GM18498 (cell line): ENCODE data around the gene ARL14EP.

Source experiments
- ATAC-seq: cut with Tn5 transposase; IDR thresholded peaks from one replicate; pipeline ENCODE4 v1.9.1; 2021; ENCODE audit warnings: mild to moderate bottlenecking, moderate library complexity; ENCODE audit not compliant: unreplicated experiment

ARL14EP gene

DNA sequence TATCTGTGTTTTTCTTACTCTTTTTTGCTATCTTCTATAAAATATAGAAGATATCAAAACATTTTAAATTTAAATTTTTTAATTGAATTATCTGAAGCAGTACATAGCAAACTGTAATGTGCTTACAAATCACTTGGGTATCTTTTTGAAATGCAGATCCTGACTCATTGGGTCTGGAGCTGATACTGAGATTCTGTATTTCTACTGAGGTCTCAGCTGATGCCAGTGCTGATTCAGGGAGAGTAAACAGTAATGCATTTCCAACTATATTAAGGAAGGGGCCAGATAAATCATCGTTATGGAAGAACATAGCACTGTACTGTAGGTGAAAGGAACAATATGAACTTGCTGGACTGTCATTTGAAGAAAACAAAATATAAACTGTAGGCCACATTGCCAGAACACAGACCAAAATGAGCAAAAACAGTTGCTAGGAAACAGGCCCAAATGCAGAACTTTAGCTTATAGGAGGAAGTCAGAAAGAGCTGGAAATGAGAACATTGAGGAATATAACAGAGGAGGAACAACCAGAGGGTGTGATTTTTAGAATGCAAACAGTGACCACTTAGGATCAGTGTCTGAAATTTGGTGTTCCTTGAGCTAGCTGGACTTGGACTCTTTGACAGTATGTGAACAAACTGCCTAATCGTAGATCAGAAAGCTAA, 3.3 kb downstream of the ARL14EP start:
- no peak for ATAC-seq

DNA sequence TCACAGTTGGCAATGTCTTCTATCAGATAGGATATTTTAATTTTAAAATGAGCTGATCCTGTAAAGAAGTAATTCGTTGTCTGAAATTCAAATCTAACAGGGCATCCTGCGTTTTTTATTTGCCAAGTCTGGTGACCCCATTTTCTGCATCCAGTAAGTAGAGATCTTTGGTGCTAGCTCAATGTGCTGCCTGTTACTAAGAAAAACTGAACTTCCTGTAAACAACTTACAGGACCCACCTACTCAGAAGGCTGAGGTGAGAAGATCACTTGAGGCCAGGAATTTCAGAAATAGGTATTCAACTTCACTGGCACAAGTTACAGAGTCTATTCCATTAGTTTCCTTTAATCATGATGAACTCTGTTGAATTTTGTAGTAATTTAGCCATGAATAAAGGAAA, 4.0 kb downstream of the ARL14EP start:
- ATAC-seq: no peak

DNA sequence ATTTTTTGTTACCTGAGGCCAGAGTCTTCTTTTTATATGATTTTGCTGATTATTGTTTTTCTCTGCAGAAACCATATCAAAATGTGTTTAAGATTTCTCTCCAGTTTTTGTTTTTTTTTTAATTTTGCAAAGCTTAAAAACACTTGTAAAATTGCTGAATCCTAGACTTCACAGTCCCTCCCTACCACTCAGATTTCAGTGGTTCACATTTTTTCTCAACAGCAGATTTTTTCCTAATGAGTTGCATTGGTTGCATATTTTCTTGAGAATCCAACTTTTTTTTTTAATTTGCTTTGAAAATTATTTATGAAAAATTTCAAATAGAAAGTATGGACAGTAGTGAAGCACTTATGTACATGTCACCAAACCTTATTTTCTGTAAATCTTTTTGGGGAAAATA, 5.8 kb downstream of the ARL14EP start:
- no peak for ATAC-seq

DNA sequence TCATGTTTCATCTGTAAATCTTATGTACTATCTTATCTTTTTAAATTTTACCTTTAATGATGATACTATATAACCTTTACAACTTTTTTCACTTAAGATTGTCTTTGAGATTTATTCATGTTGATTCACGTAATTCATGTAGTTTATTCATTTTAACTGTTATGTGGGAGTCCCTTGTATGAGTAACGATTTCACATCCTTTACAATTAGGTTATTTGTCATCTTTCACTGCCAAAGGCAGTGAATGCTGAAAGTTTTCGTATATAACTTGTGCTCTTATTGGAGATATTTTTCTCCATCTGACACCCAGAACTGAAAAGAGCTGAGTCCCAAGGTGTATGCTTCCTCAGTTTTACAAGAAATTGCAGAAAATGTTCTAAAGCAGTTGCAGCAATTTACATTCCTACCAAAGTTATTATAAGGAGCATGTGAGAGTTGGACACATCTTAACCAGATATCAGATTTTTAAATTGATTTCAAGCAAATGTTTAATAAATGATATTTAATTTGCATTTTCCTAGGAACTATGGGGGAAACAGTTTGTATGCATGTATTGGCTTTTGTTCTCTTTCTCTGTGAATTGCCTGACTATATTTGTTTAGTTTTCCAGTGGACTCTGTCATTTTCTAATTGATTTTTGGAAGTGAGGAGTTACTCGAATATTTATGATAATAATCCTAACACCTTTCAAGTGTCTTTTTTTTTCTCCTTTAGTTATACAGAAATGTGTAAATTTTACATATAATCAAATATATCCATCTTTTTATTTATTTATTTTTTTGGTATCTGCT, 6.4 kb downstream of the ARL14EP start:
- no peak for ATAC-seq

DNA sequence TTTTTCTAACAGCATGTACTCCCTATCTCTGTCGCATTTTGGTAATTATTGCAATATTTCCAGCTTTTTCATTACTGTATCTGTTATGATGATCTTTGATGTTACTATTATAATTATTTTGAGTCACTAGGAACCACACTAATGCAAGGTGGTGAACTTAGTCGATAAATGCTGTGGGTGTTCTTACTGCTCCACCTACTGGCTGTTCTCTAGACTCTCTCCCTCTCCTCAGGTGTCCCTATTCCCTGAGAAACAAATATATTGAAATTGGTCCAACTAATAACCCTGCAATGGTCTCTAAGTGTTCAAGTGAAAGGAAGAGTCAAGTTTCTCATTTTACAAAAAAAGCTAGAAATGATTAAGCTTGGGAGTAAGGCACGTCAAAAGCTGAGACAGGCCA, 10.5 kb downstream of the ARL14EP start:
- peak; percentile 65 for ATAC-seq

DNA sequence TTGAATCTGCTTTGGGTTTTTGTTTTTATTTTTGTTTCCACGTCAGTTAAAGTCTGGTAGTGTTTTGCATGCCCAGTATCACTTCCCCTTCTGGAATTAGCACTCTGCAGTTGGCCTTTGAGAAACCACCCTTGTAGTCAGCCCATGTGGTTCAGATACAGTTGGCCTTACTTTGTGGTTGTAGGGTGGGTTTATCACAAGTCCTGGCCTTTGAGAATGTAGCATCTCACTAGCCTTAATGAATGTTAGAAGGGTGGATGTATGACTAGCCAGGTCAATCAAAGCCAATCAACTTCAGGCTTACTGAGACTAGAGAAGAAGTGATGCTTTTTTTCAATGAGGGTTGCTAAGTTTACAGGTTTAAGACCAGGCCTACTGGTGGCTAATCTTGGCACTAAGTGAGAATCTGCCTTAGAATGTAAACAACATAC, 19.8 kb downstream of the ARL14EP start:
- peak; percentile 97 for ATAC-seq

DNA sequence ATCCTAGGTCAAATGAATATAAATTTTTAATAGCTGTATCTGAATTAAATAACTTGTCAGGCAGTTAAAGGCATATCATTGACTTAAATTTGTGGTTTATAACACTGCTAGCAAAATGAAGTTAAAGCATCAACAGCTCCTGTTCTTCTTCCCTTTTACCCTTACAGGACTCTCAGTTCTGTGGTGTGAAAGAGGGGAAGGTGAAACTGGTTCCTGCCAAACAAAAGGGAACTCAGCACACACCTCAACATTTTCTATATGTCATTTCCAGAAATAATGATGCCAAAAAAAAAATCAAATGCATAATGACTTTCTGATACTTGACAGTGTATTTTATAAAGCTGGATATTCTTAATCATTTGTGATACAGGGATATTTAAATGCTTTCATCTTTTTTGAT, 21.2 kb downstream of the ARL14EP start:
- ATAC-seq: no peak

DNA sequence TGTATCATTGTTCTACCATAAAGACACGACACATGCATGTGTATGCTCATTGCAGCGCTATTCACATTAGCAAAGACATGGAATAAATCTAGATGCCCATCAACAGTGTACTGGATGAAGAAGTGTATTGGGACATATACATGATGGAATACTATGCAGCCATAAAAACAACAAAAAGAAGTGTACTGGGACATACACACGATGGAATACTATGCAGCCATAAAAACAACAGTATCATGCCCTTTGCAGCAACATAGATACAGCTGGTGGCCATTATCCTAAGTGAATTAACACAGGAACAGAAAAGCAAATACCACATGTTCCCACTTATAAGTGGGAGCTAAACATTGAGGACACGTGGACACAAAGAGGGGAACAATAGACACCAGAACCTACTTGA, 22.7 kb downstream of the ARL14EP start:
- no peak for ATAC-seq

DNA sequence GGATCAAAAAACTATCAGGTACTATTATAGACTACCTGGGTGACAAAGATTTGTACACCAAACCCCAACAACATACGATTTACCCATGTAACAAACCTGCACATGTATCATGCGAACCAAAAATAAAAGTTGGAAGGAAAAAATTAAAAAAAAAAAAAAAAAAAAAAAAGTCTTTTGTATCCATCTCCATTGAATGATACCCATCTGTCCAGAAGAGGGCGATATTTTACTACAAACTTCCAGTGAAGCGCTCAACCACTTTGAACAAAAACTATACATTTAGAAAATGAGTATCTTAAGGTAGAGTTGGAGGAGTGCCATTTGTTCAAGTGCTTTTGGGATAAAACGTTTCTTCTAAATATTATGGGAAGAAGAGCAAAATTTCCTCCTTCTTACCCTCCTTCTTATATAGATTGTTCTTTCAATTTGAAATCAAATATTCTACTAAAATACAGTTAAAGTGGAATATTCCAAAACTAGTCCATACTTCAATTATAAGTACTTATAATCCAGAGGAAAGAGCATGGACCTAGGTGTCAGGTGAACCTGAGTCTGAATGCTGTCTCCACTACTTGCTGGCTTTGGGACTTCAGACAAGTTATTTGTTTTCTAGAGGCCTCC, 23.3 kb downstream of the ARL14EP start:
- no peak for ATAC-seq

DNA sequence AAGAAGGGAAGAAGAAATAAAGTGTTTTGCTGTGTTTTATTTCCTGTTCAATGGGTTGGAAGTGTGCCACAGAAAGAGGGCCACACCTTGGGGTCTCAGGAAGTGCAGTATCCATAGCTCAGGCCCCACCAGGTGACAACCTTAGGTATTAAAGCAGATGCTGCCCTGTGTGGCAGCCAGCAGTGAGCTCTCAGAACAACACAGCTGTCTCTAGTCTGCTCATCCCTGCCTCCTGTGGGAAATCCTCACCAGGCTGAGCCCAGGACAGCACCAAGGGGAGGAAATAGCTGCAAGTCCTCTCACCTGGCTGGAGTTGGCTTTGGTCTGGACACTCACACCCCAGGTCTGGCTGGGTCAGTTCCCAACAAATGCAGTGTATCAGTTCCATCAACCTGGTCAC, 25.1 kb downstream of the ARL14EP start:
- no peak for ATAC-seq

DNA sequence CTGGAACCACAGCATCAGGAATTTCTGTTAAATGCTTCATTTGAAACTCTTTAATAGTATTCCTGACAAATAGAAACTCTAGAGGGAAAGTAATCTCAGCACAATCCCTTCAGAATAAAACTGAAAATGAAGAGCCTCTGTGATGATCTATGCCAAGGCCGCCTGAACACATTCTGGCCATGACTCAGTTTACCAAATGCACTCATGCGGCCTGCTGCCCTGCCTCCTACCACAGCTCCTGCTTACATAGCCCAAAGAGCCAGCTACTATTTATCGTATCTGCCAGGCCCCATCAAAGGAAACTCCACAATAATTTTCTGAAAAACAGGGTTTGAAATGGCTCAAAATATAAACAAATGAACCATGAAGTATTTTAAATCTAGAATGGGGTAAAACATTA, 27.0 kb downstream of the ARL14EP start:
- no peak for ATAC-seq

DNA sequence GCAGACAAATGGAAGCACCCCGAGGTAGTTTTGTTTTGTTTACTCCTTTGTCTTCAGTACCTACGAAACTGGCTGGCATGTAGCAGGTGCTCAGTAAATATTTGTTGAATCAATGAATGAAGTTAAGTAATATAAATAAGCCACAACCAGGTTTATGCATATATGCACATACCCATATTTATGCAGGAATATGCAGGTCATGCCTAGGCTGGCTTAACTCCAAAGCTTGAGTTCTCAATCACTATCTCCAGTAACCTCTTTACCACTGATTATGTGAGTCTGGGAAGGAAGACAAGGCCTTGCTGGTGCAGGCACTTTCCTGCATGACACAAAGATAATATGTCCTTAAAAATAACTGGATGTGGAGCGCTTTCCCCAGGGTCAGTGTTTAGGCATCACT, 27.5 kb downstream of the ARL14EP start:
- no peak for ATAC-seq

DNA sequence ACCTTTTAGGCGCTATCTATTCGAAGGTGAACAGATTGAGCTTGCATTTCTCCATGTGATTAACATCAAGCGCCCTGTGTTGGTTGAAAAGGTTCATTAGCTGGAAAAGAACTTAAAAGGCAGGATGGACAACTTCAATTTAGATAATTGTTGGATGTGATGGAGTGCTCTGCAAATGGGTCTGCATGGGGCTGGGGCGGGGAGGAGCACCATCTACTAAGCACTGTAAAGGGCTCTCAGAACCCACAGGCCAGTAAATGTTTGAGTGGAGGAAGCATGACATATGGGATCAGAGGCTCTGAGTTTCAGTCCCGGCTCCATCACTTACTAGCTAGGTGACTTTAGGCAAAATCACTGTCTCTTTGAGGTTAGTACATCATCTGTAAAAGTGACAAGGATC, 28.2 kb downstream of the ARL14EP start:
- ATAC-seq: no peak

DNA sequence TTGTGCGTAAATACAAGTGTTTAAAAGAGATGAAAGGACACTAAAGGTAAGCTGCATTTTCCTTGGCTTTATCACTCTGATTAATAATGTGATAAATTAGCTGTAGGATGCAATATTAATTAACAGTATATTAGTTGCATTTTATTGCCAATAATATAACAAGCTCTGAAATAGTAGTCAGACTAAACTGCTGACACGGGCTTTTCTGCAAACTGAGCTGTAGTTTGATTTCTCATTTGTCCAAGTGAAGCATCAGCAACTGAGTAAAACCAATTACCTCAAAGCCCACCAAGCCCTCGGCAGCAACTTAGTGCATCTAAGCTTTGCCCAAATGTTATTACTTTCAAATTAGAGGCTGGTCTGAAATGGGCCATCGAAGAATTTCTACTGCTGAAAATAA, 33.5 kb downstream of the ARL14EP start:
- no peak for ATAC-seq

DNA sequence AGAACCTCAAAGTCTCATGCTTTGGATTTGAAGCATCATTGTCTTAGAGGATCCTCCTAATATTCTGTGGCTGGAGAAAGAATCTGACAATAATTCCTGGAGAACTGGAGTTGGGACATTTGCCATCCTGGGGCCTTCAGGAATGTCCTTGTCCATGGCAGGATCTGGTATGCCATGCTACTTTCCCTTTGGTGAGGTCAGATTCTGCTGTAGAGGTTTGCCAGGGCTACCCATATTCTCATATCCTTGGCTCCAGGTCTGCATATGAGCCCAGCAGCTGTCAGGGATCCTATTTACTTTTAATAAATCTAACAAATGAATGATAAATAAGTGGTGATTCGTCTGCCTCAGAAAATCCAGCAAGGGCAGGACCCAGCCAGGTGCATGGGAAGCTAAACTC, 35.0 kb downstream of the ARL14EP start:
- ATAC-seq: no peak

DNA sequence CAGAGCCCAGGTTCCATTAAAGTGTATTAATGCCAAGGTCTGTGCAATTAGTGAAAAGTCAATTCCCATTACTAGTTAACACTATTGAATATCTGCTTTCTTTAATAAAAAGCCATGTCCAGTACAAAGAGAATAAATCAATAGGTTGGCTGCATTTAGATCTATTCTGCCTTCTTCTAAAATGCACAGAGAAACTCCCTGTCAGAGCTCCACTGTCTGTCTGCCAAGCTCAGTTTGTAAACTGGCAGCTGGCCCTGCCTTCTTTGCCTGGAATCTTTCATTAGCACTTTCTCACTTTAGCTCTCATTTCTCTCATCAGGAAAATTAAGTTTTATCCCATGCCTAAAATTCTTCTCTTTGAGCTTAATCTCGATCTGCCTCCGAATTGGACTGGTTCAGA, 35.6 kb downstream of the ARL14EP start:
- no peak for ATAC-seq

DNA sequence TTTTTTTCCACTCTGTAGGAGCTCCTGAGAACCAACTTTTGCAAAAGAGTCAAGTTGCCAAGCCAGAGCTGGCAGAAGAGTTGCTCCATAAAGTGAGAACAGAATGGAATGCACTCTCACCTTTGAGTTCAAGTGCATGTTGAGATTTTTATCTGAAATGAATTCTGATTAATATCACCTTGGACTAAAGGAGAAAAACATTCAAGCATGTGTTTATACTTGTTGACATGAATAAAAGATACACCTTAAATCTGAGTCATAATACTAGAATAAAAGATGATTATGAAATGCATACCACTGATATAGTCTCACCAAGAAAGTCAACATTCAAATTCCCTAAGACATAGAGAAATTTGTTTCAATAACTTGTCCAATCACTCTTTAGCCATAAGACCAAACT, 37.8 kb downstream of the ARL14EP start:
- no peak for ATAC-seq

DNA sequence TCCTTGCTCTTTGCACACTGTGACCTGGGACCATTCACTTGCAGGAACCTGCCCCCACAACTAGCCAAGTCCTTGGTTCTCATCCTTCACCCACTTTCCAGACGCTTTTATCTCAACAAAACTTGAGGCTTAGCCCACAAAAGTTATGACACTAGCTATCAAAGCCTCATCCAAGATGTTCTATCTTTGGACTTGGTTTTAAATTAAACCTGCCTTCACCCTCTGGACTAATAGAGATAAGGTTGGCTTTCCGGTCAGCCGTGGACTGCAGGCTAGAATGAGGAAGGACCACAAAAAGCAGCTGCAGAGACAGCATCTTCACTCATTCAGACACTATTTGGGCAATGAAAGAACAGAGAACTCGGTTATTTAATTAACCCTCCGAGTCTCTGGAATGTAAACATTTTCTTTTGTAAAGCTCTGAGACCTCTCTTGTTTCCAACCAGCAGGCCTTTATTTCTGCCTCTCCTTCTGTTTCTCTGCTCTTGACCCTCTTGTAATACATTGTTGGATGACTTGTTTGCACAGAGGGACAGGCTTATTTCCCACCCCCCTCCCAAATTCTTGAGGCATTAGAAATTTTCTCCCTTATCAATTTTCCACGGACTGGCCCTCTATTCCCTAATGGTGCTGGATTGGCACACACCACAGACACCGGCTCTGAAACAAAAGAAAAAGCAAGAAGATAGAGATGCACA, 41.4 kb downstream of the ARL14EP start:
- ATAC-seq: no peak

DNA sequence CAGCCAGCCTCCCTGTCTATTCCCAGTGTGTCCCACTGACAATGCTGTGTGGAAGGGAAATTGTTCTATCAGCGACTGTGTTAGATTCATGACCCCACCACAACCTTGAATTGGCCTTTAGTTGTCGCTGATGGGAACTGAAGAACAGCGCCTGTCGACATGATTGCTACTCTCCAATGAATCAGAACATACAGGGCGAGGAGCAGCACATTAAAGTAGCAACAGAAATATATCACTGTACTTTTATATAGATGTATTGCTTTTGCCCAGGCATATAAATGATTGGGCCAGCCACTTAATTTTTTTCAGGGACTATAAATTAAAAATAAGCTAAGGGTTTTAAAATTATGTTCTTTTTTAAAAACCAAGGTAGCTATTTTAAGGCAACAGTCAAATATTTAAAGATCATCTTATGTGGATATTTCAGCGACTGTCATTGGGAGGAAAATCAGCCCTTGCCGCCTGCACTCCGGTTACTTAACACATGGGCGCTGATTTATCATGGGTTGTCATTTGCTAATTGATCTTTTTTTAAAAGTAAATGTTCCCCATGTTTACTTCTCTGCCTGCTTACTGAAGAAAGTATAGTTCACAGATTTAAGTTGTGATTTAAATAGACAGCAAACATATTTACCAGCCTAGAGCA, 42.1 kb downstream of the ARL14EP start:
- ATAC-seq: no peak

DNA sequence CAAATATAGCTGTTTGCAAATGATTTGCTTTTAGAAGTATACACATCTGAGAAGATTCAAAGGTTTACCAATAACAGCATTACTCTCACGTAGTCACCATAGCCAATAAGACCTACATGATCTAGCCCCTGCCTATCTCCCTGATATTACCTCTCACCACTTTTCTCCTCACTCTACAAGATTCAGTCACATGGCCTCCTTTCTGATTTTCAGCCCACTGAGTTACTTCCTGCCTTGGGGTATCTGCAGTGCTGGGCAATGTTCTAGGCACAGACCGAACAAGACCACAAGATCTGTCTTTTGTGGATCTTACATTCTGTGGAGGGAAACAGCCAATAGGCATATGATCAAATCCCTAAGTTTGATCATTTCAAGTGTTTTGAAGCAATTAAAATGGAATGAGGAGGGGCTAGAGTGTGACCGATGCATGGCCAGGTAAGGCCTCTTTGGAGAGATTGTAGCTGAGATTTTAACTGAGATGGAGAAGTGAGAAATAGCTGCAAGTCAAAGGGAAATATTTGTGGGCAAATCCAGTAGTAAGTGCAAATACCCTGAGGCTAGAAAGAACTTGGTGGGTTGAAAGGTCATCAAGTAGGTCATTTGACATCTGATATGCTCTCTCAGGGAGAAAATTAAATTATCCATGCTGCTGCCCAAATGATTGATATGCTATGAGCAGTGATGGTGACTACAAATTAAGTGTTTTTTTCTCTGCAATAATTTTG, 43.1 kb downstream of the ARL14EP start:
- no peak for ATAC-seq
